GM19438 (cell line): ENCODE results near the gene MAN1A1.

Source experiments
- ATAC-seq: cut with Tn5 transposase; IDR thresholded peaks from one replicate; pipeline ENCODE4 v1.9.1; 2021; ENCODE audit warnings: low read depth; ENCODE audit not compliant: unreplicated experiment

The MAN1A1 gene

GRCh38 chr6:119207327-119207726 lies 142.2 kb downstream of the MAN1A1 start:
- ATAC-seq: no peak

GRCh38 chr6:119205911-119206618 lies 143.5 kb downstream of the MAN1A1 start:
- peak; percentile 82 for ATAC-seq

DNA sequence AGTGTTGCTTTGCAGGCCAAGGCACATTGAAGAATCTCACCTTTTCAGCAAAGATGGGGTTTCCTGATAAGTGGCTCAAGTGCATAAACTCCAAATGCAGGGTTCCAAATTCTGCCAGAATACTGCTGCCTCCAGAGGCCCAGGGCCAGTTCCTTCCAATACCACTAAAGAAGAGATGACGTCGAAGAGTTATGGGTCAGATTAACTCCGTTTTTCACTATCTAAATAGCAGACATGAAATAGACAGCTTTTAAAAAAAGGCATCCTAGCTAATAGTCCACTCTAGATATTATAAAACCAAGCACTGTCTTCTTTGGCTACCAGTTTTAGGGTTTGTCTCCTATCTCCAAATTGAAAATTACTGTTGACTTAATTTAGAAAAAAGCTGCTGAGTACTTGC lies 144.8 kb downstream of the MAN1A1 start:
- ATAC-seq: no peak

GRCh38 chr6:119201480-119201879 lies 148.1 kb downstream of the MAN1A1 start:
- no peak for ATAC-seq

DNA sequence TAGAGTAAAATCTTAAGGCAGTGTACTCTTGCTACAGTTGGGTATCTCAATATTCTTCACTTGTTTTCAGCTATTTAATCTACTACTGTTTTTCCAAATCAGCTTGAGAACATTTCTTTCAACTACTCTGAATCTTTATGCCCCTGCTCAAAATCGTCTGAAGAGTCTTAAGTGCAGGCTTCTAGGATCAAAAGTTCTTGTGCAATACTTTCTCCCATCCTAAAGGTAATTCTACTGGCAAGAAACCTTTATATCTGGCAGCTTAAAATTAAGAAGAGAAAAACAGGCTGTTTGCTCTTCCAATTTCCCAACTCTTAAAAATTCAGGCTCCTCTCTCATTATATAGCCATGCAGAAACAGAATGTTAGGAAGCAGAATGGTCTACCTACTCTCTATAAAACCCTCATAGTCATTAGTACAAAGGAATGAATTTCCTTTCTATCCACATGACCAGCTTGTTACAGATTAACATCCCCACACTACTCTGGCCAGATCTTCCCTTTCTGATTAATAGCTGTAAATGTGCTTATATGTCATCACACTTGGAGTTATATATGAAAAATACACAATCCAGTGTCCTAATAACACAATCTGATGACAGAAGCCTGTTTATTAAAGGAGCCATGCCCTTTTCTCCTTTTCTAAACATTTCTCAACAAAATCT lies 148.9 kb downstream of the MAN1A1 start:
- ATAC-seq: no peak

- no peak for ATAC-seq
Observed at GRCh38 chr6:119197271-119197670, 152.3 kb downstream of the MAN1A1 start.

DNA sequence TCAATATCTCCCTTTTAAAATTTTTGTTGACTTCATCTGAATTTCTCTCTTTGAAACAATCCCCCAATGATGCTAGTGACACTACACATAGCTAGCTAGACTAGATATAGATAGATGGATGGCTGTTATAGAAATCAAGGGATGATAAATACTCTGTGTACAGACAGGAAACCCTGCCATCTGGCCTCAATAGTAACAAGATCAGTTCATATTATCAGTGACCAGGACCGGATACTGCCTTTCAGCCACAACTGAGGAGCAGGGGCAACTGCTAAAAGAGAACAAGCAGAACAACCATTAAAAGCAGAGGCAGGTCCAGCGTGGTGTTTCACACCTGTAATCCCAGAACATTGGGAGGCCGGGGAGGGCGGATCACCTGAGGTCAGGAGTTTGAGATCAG lies 152.8 kb downstream of the MAN1A1 start:
- ATAC-seq: no peak

GRCh38 chr6:119195848-119196247 lies 153.7 kb downstream of the MAN1A1 start:
- ATAC-seq: no peak

DNA sequence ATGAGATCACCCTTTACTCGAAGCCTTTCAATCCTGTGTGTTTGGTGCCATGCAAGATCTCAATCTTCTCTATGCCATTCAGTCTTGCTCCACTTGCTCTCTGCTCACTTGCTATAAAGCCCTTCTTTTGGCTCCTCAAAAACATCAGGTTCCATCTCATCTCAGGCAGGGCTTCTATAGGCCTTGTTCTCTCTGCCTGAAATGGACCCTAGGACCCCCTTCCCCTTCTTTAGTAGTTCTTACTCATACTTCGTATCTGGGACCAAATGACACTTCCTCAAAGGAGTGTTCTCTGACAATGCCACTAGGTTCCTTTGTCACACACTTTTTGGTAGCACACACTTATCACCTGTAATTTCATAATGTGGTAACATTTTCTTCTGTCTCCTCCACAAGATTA lies 154.4 kb downstream of the MAN1A1 start:
- ATAC-seq: no peak

- ATAC-seq: no peak
Observed at GRCh38 chr6:119193707-119194106, 155.9 kb downstream of the MAN1A1 start.

GRCh38 chr6:119192200-119192599 lies 157.4 kb downstream of the MAN1A1 start:
- no peak for ATAC-seq

DNA sequence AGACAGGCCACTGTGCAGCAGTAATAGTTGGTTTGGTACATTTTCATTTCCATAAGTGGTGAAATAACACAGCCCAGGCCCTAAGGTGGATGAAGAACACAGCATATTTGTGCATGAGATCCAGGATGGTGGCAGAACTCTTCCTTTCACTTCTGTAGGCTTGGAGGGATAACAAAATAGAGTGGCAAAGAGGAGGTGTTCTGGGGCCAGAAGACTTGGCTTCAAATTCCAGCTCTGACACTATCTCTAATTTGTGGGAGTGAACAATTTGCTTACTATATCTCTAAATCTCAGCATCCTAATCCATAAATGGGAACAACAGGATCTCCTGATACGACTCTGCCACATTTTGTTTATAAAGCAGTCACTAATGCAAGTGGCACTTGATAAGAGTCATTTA lies 159.4 kb downstream of the MAN1A1 start:
- ATAC-seq: no peak

DNA sequence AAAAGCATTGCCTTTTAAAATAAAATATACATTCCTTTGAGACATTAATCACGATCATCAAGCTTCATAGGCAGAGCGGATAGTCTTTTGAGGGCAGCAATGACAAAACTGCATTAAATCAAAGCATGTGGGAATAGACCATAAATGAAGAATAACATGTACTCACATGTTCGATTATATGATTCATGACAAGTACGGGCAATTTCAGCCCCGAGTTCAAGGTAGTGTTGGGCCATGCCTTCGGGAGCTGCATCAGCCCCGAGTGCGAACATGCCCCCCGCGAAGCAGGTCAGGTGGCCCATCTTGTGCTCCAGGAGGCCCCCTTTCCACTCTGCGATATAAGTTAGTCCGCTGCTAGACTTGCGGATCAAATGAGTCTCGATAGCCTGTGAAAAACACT lies 160.1 kb downstream of the MAN1A1 start:
- ATAC-seq: no peak

GRCh38 chr6:119187596-119187995 lies 162.0 kb downstream of the MAN1A1 start:
- ATAC-seq: no peak

DNA sequence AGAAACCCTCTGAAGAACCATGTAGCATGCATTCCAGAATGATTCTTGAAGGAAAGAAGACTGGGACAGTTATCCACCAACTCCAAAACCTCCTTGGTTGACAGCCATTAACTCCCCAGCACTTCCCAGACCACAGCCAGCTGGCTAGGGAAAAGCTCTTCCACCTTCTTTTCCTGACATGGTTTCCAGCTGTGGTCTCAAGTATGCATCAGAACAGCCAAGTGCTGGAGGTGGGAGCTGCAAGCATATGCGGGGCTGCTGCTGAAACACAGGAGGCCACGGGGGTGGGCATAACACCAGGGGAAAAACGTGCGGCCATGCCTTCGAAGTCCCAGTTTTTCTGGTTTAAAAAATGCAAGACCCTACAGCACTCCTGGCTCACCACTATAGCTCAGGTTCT lies 163.1 kb downstream of the MAN1A1 start:
- ATAC-seq: no peak

DNA sequence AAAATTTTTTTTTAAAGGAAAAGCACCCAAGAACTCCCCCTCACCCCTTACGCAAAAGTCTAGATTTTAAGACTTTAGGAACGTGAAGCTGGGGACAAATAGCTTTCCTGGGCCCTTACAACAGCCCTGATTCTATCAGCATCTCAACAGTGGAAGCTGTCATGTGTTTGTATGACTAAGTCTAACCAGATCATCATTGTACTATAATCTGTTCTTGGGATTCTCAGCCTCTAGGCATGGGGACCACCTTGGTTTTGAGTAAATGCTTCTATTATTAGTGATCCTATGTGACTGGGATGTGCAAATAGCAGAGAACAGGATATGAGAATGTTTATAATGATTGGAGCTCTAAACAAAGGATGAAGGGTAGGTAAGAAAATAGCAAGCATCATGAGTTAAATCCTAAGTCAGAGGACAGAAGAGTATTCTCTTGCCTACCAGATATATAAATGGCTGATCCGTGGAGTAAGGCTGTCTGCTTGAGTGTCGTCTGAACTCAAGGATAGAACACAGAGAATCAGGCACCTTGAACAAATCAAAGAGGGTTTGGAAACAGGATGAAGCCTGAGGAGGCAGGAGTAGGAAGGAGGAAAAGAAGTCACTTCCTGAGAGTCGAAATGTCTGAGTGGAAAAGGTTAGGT lies 165.4 kb downstream of the MAN1A1 start:
- no peak for ATAC-seq

GRCh38 chr6:119183457-119183856 lies 166.1 kb downstream of the MAN1A1 start:
- no peak for ATAC-seq

GRCh38 chr6:119182875-119183274 lies 166.7 kb downstream of the MAN1A1 start:
- no peak for ATAC-seq

DNA sequence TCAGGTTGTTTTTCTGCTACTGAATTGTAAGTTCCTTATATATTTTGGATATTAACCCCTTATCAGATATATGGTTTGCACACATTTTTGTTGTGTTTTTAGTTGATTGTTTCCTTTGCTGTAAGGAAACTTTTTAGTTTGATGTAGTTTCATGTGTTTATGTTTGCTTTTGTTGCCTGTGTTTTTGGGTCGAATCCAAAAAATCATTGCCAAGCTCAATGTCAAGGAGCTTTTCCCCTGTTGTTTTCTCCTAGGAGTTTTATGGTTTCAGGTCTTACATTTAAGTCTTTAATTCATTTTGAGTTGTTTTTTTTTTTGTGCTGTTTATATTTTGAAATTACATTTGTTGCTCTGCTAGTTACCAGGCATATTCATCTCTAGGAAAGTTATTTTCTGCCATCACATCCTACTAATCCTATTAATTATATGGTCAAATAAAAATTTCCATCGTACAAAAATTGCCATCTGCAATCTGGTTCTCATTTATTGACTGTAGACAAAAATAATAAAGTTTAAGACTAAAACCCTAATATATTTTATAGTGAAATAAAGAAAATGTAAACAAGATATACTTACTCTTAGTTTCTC lies 167.3 kb downstream of the MAN1A1 start:
- ATAC-seq: no peak

- ATAC-seq: no peak
Observed at GRCh38 chr6:119181046-119181445, 168.5 kb downstream of the MAN1A1 start.

GRCh38 chr6:119179842-119180241 lies 169.7 kb downstream of the MAN1A1 start:
- ATAC-seq: no peak

GRCh38 chr6:119179062-119179461 lies 170.5 kb downstream of the MAN1A1 start:
- ATAC-seq: no peak
